HG03442 (cell line): ENCODE data around the gene CYTH1.
"Not testable (repeated sequence)": the region's sequence is repeated elsewhere in the genome, so short reads cannot be mapped to it uniquely, and the experiment has no call there.

Experiments used
- ATAC-seq: cut with Tn5 transposase; IDR thresholded peaks from one replicate; pipeline ENCODE4 v1.9.1; 2021; ENCODE audit warnings: mild to moderate bottlenecking, moderate library complexity; ENCODE audit not compliant: unreplicated experiment

The CYTH1 gene

DNA sequence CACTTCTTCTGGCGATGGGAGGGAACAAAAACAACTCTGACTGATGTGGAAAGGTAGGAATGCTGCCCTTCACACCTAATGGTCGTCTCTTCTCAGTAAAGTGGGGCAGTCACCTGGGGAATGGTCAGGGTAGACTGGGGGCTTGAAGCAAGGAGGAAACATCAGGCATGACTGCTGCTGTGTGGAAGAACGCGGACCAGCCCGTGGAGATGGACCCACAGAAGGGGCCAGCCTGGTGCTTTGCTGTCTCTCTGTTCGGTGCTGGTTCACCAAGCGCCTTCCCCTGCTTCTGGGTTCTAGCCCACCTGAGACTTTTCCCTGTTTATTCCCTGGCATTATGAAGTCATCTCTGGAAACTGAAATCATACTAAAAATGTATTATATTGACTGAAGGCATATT, 108.7 kb downstream of the CYTH1 start:
- no peak for ATAC-seq

DNA sequence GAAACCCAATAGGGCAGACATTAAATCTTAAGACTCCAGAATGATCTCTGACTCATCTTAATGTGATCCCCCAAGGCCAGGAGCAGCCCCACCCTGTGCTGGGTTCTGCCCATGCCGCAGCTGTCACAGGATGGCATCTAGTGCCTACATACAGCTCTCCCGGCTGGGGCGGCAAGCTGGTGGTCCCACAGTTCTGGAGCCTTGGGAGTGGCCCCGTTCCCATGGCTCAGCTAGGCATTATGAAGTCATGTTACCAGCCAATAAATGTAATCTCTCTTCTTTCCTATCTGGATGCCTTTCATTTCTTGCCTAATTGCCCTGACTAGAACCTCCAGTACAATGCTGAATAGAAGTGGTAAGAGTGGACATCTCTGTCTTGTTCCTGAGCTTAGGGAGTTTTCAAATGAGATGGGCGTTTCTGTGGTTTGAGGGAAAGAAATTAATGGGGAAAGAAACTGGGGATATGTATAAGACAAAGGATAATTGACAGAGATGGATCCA, 109.2 kb downstream of the CYTH1 start:
- ATAC-seq: no peak

GRCh38 chr17:78672005-78672404, 110.1 kb downstream of the CYTH1 start:
- ATAC-seq: no peak

DNA sequence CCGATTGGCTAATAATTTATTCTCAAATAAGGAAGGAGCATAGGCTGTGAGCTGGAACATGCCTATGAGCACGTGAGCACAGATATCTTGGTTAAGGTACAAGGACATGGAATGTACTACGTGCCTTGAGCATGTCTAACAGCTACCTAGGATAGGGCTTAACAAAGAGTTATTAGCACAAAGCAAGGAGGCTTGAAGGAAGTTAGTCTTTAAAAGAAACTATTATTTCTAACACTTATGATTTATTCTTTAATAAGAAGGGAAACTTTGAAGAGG, 110.4 kb downstream of the CYTH1 start:
- ATAC-seq: not testable (repeated sequence)

- no peak for ATAC-seq
Observed at GRCh38 chr17:78670850-78671725, 111.0 kb downstream of the CYTH1 start.

- ATAC-seq: no peak
Observed at GRCh38 chr17:78669975-78670518, 112.0 kb downstream of the CYTH1 start.

- no peak for ATAC-seq
Observed at GRCh38 chr17:78669256-78669974, 112.7 kb downstream of the CYTH1 start.

GRCh38 chr17:78668847-78669246, 113.2 kb downstream of the CYTH1 start:
- no peak for ATAC-seq

DNA sequence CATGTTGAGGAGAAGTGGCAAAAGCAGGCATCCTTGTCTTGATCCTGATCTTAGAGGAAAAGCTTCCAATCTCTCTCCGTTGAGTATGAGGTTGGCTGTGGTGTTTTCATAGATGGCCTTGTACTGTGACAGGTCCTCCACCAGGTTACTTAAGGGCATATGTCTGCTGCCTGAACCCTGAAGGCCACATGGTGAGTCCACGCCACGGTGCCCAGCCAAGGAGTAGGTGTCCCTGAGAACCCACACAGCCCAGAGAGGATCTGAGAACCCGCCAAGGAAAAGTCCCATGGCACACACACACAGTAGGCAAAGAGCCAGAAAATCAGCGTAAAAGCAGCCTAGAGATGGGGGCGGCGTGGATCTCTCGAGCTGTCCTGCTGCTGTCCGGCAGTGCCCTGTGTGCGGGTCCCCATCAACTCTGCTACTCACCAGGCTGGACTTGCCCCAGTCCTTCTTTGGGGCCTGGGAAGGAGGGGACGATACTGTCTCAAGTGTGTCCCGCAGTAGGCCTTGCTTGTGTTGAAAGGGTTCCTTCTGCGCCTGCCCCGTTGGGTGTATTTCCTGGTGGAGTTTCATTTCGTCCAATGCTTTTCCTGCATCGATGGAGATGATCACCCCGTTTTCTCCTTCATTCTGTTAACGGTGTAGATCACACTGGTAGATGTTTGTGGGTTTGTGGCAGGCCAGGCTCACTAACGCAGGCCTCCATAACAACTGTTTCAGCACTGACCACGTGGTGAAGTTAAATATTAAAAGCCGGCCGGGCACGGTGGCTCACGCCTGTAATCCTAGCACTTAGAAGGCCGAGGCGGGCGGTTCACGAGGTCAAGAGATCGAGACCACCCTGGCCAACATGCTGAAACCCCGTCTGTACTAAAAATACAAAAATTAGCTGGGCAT, 114.1 kb downstream of the CYTH1 start:
- no peak for ATAC-seq

- ATAC-seq: no peak
Observed at GRCh38 chr17:78667091-78667490, 115.0 kb downstream of the CYTH1 start.

DNA sequence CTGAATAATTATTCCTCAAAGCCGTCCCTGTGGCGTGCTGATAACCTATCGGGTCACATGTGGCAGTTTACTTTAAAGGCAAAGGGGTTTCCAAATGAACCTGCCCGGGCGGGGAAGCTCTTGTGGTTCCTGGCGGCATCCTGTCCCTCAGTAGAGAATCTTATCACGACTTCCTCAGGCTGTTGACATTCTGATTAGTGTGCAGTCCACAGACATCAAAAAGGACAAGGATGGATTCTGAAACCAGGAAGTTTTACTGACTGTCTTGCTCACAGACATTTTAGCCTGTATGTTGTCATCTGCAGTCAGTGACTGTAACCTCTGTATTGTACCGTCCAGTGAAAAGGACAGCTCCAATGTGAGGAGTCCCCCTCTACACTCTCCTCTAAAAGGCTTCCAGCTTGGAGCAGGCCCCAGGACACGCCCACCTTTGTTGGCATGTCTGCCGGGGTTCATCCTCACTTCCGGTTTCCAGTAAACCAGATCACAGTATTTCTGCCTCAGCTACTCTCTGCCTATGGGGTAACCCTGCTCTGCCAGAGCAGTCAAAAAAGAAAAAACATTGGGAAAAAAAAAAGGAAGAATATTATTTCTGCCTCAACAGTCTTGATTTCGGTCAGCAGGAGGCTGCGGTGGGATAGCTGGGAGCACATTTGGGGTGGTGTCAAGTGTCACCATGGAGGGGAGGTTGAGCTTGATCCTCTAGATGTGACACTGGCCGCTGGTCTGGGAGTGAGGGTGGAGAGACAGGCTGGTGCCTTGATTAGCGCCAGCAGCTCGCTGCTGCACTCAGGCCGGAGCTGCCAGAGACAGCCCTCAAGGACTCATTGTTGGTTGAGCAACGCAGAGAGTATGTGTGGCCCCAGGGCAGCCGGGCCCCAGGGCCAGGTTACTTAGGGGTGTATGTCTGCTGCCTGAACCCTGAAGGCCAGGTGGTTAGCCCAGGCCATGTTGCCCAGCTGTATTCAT, 115.8 kb downstream of the CYTH1 start:
- no peak for ATAC-seq

DNA sequence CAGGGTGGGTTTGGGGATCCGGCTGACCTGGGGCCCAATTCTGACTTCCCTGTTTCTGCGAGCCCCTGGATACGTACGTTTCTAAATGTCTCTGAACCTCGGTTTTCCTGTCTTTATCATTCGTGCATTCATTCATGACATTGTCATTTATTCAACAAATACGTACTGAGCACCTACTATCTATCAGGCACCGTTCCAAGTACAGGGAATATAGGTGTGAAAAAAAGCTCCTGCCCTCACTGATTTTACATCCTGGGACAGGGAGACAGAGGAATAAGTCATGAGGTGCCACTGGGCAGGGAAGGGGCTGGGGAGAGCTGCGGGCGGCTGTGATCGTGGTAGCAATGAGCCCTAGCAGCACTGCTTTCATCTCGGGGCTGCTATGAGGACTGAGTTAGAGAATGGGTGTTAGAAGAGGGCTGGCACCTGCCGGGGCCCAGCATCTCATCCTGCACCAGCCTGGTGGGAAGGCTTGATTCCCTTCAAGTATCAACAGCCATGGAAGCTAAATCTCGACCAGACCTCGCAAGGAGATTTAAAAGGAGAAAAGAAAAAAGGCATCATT, 116.6 kb downstream of the CYTH1 start:
- no peak for ATAC-seq

- no peak for ATAC-seq
Observed at GRCh38 chr17:78664476-78665386, 117.3 kb downstream of the CYTH1 start.

- ATAC-seq: no peak
Observed at GRCh38 chr17:78661093-78661770, 120.8 kb downstream of the CYTH1 start.

DNA sequence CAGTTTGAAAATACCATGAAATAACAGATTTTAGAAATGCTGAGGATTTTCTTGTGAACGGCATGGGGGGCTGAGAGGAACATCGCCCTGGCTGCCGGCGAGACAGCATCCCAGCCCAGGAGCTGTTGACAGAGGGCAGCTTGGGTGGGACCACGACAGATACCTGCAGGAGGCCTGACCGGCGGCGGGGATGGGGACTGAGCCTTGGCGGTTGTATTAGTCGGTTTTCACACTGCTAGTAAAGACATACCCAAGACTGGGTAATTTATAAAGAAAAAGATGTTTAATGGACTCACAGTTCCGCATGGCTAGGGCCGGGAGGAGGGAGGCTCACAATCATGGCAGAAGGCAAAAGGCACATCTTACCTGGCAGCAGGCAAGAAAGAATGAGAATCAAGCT, 122.5 kb downstream of the CYTH1 start:
- no peak for ATAC-seq

DNA sequence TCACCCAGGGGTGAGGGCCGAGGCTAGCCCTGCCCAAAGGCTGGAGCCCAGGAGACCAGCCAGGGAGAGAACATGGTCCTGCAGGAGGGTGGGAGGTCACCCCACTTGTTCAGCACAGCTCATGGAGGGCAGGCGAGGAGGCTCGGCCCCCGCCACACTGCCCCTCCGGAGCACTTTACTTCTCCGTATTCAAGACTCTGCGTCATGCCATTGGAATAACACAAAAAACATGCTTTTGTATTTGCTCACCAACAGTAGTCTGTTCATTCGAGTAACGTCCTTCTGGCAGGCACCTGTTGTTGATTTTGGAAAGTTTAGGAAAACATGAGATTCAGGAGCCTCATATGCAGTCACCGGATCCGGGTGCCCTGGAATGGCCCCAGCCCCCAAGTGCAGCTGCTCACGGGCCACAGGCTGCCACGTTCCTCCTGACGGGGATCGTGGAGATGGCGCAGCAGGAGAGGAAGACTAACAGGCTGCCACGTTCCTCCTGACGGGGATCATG, 123.7 kb downstream of the CYTH1 start:
- ATAC-seq: no peak

GRCh38 chr17:78655251-78655940, 126.7 kb downstream of the CYTH1 start:
- no peak for ATAC-seq
